Activated T-helper 17 cell treated with anti-CD3 and anti-CD28 coated beads, Interleukin-2, amount 50 U/mL, for 72 hours (primary cell): ENCODE data around the gene TBC1D22B. TPM values are rescaled to one million over a fixed set of nuclear protein-coding genes. Genes with fewer than 3 reads are reported as not detected.

Source experiments
- ATAC-seq: fragments of 150-1000 bp; cut with Tn5 transposase; replicated peaks from 2 replicates; pipeline ENCODE4 v1.10.0; 2021; ENCODE audit warnings: mild to moderate bottlenecking, moderate library complexity
- H3K27ac Mint-ChIP-seq: one replicate; pipeline ENCODE4 v1.8.0; 2022; ENCODE audit warnings: mixed read lengths
- H3K27me3 Mint-ChIP-seq: one replicate; pipeline ENCODE4 v1.8.0; 2022; ENCODE audit warnings: mixed read lengths
- H3K36me3 Mint-ChIP-seq: one replicate; pipeline ENCODE4 v1.8.0; 2022; ENCODE audit warnings: low read depth, mild to moderate bottlenecking, mixed read lengths
- H3K4me1 Mint-ChIP-seq: one replicate; pipeline ENCODE4 v1.8.0; 2022; ENCODE audit warnings: mixed read lengths
- H3K4me3 Mint-ChIP-seq: one replicate; pipeline ENCODE4 v1.8.0; 2022; ENCODE audit warnings: mild to moderate bottlenecking, mixed read lengths
- H3K9me3 Mint-ChIP-seq: one replicate; pipeline ENCODE4 v1.8.0; 2022; ENCODE audit warnings: mixed read lengths
- total RNA-seq, 2 donors: library from RNA; stranded (reverse); gene quantifications; one replicate each; pipeline ENCODE4 v1.2.3, GENCODE V29; 2022

Gene TBC1D22B
- total RNA-seq, 2 donors from 2014 or later = 11.4 to 12.2 TPM

DNA sequence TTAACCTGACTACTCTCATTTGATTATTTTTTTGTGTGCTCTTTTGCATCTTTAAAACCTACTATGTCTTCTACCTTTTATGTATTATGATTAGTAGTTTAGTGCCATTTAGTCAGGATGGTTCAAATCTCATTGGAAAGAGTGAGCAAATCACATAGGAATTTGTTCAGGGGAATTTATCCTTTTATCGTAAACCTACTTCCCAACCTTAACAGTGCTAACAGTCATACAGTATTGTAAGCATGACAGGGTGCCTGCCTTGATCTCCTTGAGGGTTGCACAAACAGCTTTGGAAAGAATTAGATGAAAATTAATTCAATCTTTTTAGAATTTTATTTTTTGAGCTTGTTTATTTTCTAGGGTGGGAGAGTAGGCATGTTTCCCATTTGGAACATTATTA lies 114.5 kb downstream of the TBC1D22B start:
- Mint-ChIP-seq H3K4me1 (peaks cover 6% of the 10 kb centered on the region), H3K27me3 (no peaks in the 10 kb centered on the region), H3K36me3 (peaks cover 72% of the 10 kb centered on the region), H3K27ac (no peak overlapping the region), H3K4me3 (no peak overlapping the region), H3K9me3 (no peaks in the 10 kb centered on the region)
- ATAC-seq = no peak

DNA sequence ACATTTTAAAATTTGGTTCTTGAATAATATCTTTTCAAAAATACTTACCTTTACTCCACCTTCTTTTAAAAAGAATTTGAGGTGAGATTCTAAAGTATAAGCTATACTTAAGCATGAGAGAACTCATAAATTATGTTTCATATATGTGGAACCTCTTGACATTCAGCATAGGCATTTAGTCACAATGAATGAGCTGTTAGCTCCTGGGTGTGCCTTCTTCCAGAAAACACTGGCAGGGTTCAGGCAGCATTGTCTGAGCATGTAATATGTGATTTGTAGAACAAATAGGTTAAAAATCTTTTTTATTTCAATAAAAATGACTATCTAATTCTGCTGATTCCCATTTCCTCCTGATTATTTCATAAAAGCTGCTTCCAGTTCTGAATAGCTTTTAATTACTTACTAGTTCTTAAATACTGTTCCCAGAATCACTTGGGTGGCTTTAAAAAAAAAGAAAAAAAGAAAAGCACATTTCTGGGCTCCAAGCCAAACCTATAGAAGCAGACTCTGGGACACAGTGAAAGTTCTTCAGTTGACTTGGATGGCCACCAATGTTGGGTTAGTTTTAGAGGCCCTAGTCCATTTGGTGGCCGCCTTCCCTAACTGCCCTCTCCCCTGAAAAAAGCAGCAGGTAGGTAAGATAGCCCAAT lies 116.4 kb downstream of the TBC1D22B start:
- peaks cover 4% of the 10 kb centered on the region for H3K4me1 Mint-ChIP-seq
- no peaks in the 10 kb centered on the region for H3K27me3 Mint-ChIP-seq
- no peak overlapping the region for H3K27ac Mint-ChIP-seq
- no peaks in the 10 kb centered on the region for H3K9me3 Mint-ChIP-seq
- ATAC-seq = no peak
- H3K36me3 Mint-ChIP-seq = peaks cover 77% of the 10 kb centered on the region
- no peak overlapping the region for H3K4me3 Mint-ChIP-seq

DNA sequence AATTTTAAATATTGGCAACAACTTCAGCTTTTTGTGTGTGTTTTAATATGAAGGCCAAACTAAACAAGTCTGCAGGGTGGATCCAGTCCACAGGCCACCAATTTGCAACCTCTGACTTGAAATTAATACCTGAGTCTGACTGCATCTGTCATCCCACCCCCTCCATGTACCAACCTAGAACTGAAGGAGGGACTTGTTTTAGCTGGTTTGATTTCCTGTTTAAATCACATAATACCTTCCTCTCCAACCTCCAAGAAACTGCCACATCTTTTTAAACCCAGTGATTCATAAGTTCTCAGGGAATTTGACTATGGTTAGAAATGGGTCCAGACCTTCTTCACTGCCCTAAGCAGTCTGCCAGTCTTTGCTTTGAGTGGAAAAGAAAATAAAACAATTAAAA lies 117.8 kb downstream of the TBC1D22B start:
- Mint-ChIP-seq H3K4me1 (no peaks in the 10 kb centered on the region), H3K36me3 (peaks cover 76% of the 10 kb centered on the region), H3K4me3 (no peak overlapping the region), H3K27me3 (no peaks in the 10 kb centered on the region), H3K27ac (peak overlapping the region; percentile 36), H3K9me3 (no peaks in the 10 kb centered on the region)
- no peak for ATAC-seq

DNA sequence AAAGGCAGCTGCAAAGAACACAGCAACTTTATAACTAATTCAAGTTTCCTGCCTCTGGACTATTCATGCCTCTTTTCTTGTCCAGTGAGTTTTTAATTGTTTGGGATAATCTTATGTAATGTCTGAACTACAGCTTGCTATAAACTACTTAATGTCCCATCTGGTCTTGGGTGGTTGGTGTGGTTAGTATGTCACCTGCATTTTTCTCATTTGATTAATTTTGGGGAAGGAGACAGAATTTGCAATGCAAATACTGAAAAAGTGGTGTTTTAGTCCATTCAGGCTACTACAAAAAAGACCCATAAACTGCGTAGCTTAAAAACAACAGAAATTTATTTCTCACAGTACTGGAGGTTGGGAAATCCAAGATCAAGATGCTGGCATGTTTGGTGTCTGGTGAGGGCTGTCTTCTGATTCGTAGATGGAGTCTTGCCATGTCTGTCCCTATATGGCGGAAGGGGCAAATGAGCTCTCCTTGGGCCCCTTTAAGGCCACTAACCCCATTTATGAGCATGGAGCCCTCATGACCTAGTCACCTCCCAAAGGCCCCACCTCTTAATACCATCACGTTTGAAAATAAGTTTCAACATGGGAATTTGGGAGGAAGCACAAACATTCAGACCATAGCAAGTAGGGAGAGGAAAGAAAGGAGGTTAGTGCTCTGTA lies 118.6 kb downstream of the TBC1D22B start:
- Mint-ChIP-seq H3K4me1 (no peaks in the 10 kb centered on the region), H3K27me3 (no peaks in the 10 kb centered on the region), H3K27ac (no peak overlapping the region), H3K36me3 (peaks cover 76% of the 10 kb centered on the region), H3K9me3 (no peaks in the 10 kb centered on the region), H3K4me3 (no peak overlapping the region)
- ATAC-seq = no peak

DNA sequence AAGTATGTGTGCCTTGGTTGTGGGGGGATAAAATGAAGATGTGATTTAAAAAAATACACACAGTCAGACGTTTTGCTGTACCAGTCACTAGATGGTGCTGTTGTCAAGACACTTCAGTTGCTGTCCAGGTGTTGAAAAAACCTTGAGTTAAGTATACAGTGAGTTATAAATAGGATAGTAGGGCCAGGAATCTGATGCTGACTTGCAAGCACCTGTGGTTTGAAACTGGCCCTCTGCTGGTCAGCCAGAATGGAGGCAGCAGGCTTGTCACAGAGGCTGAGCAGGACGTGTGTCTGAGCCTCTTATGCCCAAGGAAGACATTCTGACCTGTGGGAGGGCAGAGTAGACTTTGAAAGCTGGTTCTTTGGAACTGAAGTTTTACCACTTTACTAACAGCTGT lies 124.0 kb downstream of the TBC1D22B start:
- no peak overlapping the region for H3K27ac Mint-ChIP-seq
- ATAC-seq = peak; percentile 45
- peaks cover 72% of the 10 kb centered on the region for H3K36me3 Mint-ChIP-seq
- no peak overlapping the region for H3K4me3 Mint-ChIP-seq
- H3K27me3 Mint-ChIP-seq = no peaks in the 10 kb centered on the region
- no peaks in the 10 kb centered on the region for H3K9me3 Mint-ChIP-seq
- no peaks in the 10 kb centered on the region for H3K4me1 Mint-ChIP-seq

Other genes starting within 250 kb of the TBC1D22B start
- gene PIM1, start 87.6 kb upstream of the TBC1D22B start, total RNA-seq = 100 to 1,000 TPM; 246 to 403 TPM
- gene TMEM217, start 372 bp downstream of the TBC1D22B start, total RNA-seq = 1 to 10 TPM; 2.5 to 3.5 TPM
- gene RNF8, start 96.2 kb downstream of the TBC1D22B start, total RNA-seq = 10 to 100 TPM; 23.0 to 30.3 TPM
- gene CMTR1, start 175.4 kb downstream of the TBC1D22B start, total RNA-seq = 10 to 100 TPM; 37.8 to 51.8 TPM
- gene CCDC167, start 242.1 kb downstream of the TBC1D22B start, total RNA-seq = 10 to 100 TPM; 39.2 to 78.5 TPM